AG04449 (cell line): ENCODE results near the gene ECD.

Experiments used
- CTCF ChIA-PET: fragments of 350-600 bp; formaldehyde crosslinking; extraction: SDS; loops from one replicate; lab custom pipeline; 2021; ENCODE audit warnings: antibody characterized with exemption; lab: Yijun Ruan, JAX
- POLR2A ChIA-PET: fragments of 400-600, 350-600 bp; formaldehyde crosslinking; extraction: SDS; loops from one replicate; lab custom pipeline; 2020; ENCODE audit warnings: antibody characterized with exemption, inconsistent platforms; lab: Yijun Ruan, JAX
- DNase-seq: peaks from one replicate; pipeline ENCODE4 v3.0.0-alpha.2; 2010; ENCODE audit warnings: low read depth, low spot score
- H3K4me3 ChIP-seq: 2 replicates; pipeline ENCODE4 v1.5.1; 2011; ENCODE audit warnings: low read depth, mild to moderate bottlenecking, control low read depth, low read length
- TF ChIP-seq, protein P1 (sequence below): IDR thresholded peaks from one replicate; pipeline ENCODE4 v1.5.1; 2011; ENCODE audit warnings: mild to moderate bottlenecking, moderate library complexity, low read length, control low read depth, inconsistent platforms; ENCODE audit not compliant: insufficient read depth; ENCODE audit errors: missing control alignments

Gene ECD

GRCh38 chr10:73099141-73099540, 68.7 kb downstream of the ECD start:
- no peak overlapping the region for H3K4me3 ChIP-seq
- TF ChIP-seq, protein P1, sequence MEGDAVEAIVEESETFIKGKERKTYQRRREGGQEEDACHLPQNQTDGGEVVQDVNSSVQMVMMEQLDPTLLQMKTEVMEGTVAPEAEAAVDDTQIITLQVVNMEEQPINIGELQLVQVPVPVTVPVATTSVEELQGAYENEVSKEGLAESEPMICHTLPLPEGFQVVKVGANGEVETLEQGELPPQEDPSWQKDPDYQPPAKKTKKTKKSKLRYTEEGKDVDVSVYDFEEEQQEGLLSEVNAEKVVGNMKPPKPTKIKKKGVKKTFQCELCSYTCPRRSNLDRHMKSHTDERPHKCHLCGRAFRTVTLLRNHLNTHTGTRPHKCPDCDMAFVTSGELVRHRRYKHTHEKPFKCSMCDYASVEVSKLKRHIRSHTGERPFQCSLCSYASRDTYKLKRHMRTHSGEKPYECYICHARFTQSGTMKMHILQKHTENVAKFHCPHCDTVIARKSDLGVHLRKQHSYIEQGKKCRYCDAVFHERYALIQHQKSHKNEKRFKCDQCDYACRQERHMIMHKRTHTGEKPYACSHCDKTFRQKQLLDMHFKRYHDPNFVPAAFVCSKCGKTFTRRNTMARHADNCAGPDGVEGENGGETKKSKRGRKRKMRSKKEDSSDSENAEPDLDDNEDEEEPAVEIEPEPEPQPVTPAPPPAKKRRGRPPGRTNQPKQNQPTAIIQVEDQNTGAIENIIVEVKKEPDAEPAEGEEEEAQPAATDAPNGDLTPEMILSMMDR, result no peak
- CTCF ChIA-PET, result interaction anchor here (1.1 to 3.2 kb wide), 3 partner anchors 11 to 50 kb away, joined by 3 to 15 read pairs (median 3); partner anchors contain the start of gene NUDT13
- POLR2A ChIA-PET, result interaction anchor here (1.5 kb wide), 1 partner anchor 11 kb away, joined by 7 read pairs; the partner anchor contains the start of gene NUDT13
- no peak for DNase-seq

DNA sequence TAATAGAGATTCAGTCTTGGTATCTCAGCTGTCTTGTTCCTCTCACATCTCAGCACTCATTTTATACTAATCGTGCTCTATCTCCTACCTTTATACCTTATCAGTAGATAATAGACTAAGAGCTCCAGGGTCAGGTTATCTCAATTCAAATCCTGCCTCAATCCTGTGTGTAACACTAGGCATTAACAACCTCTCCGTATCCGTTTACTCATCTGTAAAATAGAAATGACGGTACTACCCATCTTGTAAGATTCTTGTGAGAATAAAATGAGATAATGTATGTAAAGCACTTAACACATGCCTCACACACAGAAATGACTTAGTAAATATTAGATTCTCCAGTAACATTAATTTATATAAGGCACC, 70.5 kb downstream of the ECD start:
- POLR2A ChIA-PET, result interaction anchor here (0.6 to 3.2 kb wide), 19 partner anchors 9 to 471 kb away, joined by 3 to 33 read pairs (median 3); partner anchors contain the start of genes MICU1 and NUDT13
- no peak for DNase-seq
- CTCF ChIA-PET, result interaction anchor here (0.6 to 4.5 kb wide), 12 partner anchors 9 to 67 kb away, joined by 3 to 27 read pairs (median 4); partner anchors contain the start of gene NUDT13
- TF ChIP-seq, protein P1, result no peak
- H3K4me3 ChIP-seq, result peak overlapping the region; percentile 46

DNA sequence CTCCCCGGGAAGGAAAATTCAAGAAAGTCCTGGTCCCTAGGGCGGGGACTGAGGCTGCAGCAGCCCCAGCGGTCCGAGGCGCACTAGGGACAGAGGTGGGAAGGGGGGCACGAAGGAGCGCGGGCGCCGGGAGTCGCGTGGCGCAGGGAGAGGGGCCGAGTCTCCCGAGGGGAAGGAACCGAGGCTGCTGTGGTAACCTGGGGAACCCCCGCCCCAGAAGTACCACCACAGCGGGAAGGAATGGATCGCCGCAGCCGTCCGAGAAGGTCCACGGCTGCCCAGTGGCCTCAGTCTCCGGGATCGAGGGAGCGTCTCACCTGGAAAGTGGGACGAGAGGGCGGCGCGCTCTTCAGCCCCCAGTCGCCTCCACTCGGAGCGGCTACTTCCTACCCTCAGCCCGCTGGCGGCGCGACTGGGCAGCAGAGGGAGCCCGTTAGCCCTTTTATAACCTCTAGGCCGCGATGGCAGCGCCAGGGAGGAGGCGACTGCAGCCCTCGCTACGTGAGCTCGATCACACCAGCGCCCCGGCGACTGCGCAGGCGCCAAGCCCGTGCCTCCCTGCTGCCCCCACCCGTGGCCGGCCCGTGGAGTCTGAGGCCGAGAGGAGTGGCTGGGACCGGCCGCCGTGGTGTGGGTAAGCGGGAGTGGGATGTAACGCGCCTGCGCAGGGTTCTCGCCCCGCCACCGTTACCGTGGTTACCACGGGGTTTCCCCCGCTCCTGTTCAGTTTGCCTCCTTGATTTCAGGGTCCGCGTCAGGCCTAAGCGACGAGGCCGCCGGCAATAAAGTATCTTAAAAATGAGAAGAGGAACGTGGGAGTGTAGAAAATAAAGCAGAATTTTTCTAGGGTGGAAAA, 71.1 kb downstream of the ECD start, which contains the start of gene P4HA1:
P4HA1 (minus strand) TSS at position 418 of the 856 bp plus-strand sequence. CDS start 21,983 bp downstream, outside the sequence.
- ChIA-PET POLR2A (interaction anchor here (0.6 to 3.2 kb wide), 23 partner anchors 9 to 471 kb away, joined by 3 to 33 read pairs (median 3); partner anchors contain the start of genes DNAJC9, MICU1 and NUDT13), CTCF (interaction anchor here (0.6 to 4.5 kb wide), 15 partner anchors 9 to 72 kb away, joined by 3 to 27 read pairs (median 5); partner anchors contain the start of genes ECD, FAM149B1 and NUDT13)
- peak within 1 kb of the TSS; percentile 98 for H3K4me3 ChIP-seq
- peak; percentile 77 for DNase-seq
- TF ChIP-seq, protein P1, result peak; percentile 72

DNA sequence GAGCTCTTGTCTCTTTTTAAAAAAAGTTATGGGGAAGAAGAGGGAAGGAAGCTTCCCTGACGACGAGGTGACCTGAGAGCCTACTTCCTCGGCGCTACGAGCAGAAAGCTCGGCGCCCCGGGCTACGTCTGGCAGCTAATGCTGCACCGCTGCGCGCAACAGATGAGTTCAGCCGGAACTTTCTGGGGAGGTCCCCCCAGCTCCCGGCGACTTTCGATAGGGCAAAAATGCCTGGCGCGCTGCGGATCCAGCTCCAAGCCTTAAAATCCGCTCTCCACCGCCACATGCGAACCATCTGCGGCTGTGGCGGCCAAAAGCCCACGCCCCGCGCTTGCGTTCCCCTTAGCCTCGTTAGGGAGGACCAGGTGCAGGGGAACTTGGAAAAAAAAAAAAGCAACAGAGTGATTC, 71.8 kb downstream of the ECD start:
- ChIA-PET CTCF (interaction anchor here (0.6 to 4.5 kb wide), 11 partner anchors 9 to 73 kb away, joined by 3 to 27 read pairs (median 5); partner anchors contain the start of genes ECD, FAM149B1 and NUDT13), POLR2A (interaction anchor here (0.6 to 3.2 kb wide), 10 partner anchors 8 to 151 kb away, joined by 3 to 33 read pairs (median 4); partner anchors contain the start of genes DNAJC9 and NUDT13)
- peak overlapping the region; percentile 98 for H3K4me3 ChIP-seq
- TF ChIP-seq, protein P1, result no peak
- DNase-seq, result no peak

- DNase-seq, result no peak
- POLR2A ChIA-PET, result interaction anchor here (0.5 to 3.2 kb wide), 12 partner anchors 8 to 157 kb away, joined by 3 to 33 read pairs (median 4); partner anchors contain the start of genes DNAJC9 and NUDT13
- H3K4me3 ChIP-seq, result peak overlapping the region; percentile 98
- TF ChIP-seq, protein P1, result no peak
- CTCF ChIA-PET, result interaction anchor here (0.6 to 4.5 kb wide), 10 partner anchors 8 to 73 kb away, joined by 3 to 27 read pairs (median 4); partner anchors contain the start of genes ECD, FAM149B1 and NUDT13
Observed at GRCh38 chr10:73095481-73096021, 72.3 kb downstream of the ECD start.
